Parathyroid adenoma (tissue), 2 donors: ENCODE measurements around the gene COMMD3.

Experiments
- H2AFZ ChIP-seq: fragments of 300-600 bp; sonication (generic); one replicate; pipeline ENCODE4 v1.7.0; 2017; ENCODE audit warnings: antibody characterized with exemption, mild to moderate bottlenecking
- H3K27ac ChIP-seq: fragments of 300-600 bp; sonication (generic); one replicate; pipeline ENCODE4 v1.7.0; 2017
- H3K27me3 ChIP-seq: fragments of 300-600 bp; sonication (generic); one replicate; pipeline ENCODE4 v1.7.0; 2017; ENCODE audit warnings: low read length; ENCODE audit not compliant: control insufficient read depth, insufficient read depth
- H3K36me3 ChIP-seq: fragments of 300-600 bp; sonication (generic); one replicate; pipeline ENCODE4 v1.7.0; 2017; ENCODE audit warnings: low read length; ENCODE audit not compliant: control insufficient read depth, insufficient read depth
- H3K4me1 ChIP-seq: fragments of 300-600 bp; sonication (generic); one replicate; pipeline ENCODE4 v1.7.0; 2017; ENCODE audit warnings: control low read depth
- H3K4me2 ChIP-seq: fragments of 300-600 bp; sonication (generic); one replicate; pipeline ENCODE4 v1.7.0; 2017; ENCODE audit warnings: low read length
- H3K4me3 ChIP-seq: fragments of 300-600 bp; sonication (generic); one replicate; pipeline ENCODE4 v1.7.0; 2017; ENCODE audit warnings: low read depth, low read length
- H3K79me2 ChIP-seq: fragments of 300-600 bp; sonication (generic); one replicate; pipeline ENCODE4 v1.7.0; 2017; ENCODE audit warnings: control low read depth
- H3K9ac ChIP-seq: fragments of 300-600 bp; sonication (generic); one replicate; pipeline ENCODE4 v1.7.0; 2017; ENCODE audit warnings: mild to moderate bottlenecking
- H3K9me3 ChIP-seq: fragments of 300-600 bp; sonication (generic); one replicate; pipeline ENCODE4 v1.7.0; 2017; ENCODE audit warnings: low read length; ENCODE audit not compliant: control insufficient read depth
- CTCF ChIP-seq: fragments of 300-600 bp; sonication (generic); IDR thresholded peaks from one replicate; pipeline ENCODE4 v1.7.0; 2017; ENCODE audit warnings: antibody characterized with exemption, mild to moderate bottlenecking
- donor health status: primary hyperparathyroidism.

COMMD3 gene

GRCh38 chr10:22366435-22366703 lies 50.2 kb downstream of the COMMD3 start:
- no peak overlapping the region for H3K27ac ChIP-seq
- no peak overlapping the region for H3K4me2 ChIP-seq
- H3K27me3 ChIP-seq, result no peaks in the 10 kb centered on the region
- H3K9ac ChIP-seq, result no peak overlapping the region
- H3K4me1 ChIP-seq, result no peaks in the 10 kb centered on the region
- H3K9me3 ChIP-seq, result no peaks in the 10 kb centered on the region
- H3K36me3 ChIP-seq, result no peaks in the 10 kb centered on the region
- H3K79me2 ChIP-seq, result no peaks in the 10 kb centered on the region
- TF ChIP-seq CTCF, result no peak
- H3K4me3 ChIP-seq, result no peak overlapping the region
- H2AFZ ChIP-seq, result no peak overlapping the region

DNA sequence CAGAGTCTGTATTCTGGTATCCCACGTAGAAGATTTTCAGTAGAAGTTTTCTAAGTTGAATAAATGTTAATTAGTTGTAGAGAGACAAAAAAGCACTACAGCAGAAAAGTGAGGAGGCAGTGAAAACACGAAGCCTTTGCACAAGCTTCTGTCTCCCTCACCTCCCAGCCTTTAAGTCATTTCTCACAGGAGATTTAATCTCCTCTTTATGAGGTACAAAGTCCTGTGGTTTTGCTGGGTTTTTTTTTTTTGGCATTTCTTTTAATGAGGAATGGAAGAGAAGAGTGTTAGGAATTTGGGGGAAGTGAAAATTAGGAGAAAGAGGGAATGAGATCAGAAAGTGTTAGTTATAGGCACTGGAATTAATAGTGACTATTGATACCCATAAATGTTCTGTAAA lies 50.6 kb downstream of the COMMD3 start:
- no peak for TF ChIP-seq CTCF
- no peak overlapping the region for H2AFZ ChIP-seq
- H3K27me3 ChIP-seq, result no peaks in the 10 kb centered on the region
- no peak overlapping the region for H3K4me2 ChIP-seq
- no peak overlapping the region for H3K27ac ChIP-seq
- no peaks in the 10 kb centered on the region for H3K36me3 ChIP-seq
- H3K9me3 ChIP-seq, result no peaks in the 10 kb centered on the region
- no peak overlapping the region for H3K9ac ChIP-seq
- H3K4me3 ChIP-seq, result no peak overlapping the region
- H3K4me1 ChIP-seq, result no peaks in the 10 kb centered on the region
- no peaks in the 10 kb centered on the region for H3K79me2 ChIP-seq

- H3K4me2 ChIP-seq, result no peak overlapping the region
- H3K36me3 ChIP-seq, result no peaks in the 10 kb centered on the region
- no peaks in the 10 kb centered on the region for H3K79me2 ChIP-seq
- no peaks in the 10 kb centered on the region for H3K27me3 ChIP-seq
- H2AFZ ChIP-seq, result no peak overlapping the region
- no peak overlapping the region for H3K4me3 ChIP-seq
- no peak overlapping the region for H3K9ac ChIP-seq
- H3K9me3 ChIP-seq, result no peaks in the 10 kb centered on the region
- H3K27ac ChIP-seq, result no peak overlapping the region
- H3K4me1 ChIP-seq, result no peaks in the 10 kb centered on the region
- no peak for TF ChIP-seq CTCF
Observed at GRCh38 chr10:22367471-22367870, 51.3 kb downstream of the COMMD3 start.

DNA sequence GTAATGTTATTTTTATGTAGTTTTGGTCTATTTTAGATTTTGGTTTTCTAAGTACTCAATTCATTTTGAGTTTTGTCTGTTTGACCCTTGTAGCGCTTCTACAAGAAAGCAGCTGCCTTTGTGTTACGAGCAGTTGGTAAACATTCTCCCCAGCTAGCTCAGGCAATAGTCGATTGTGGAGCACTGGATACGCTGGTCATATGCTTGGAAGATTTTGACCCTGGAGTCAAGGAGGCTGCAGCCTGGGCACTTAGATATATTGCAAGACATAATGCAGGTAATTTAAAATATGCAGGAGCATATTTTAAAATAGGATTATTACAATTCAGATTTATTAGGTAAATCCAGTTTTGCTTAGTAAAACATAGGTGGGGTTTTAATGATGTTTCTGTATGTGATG lies 52.2 kb downstream of the COMMD3 start:
- H3K27me3 ChIP-seq, result no peaks in the 10 kb centered on the region
- no peaks in the 10 kb centered on the region for H3K4me1 ChIP-seq
- H3K4me2 ChIP-seq, result no peak overlapping the region
- no peaks in the 10 kb centered on the region for H3K9me3 ChIP-seq
- no peaks in the 10 kb centered on the region for H3K36me3 ChIP-seq
- no peak overlapping the region for H3K9ac ChIP-seq
- H3K27ac ChIP-seq, result no peak overlapping the region
- no peaks in the 10 kb centered on the region for H3K79me2 ChIP-seq
- TF ChIP-seq CTCF, result no peak
- no peak overlapping the region for H3K4me3 ChIP-seq
- H2AFZ ChIP-seq, result no peak overlapping the region

GRCh38 chr10:22368981-22369380 lies 52.8 kb downstream of the COMMD3 start:
- H3K4me3 ChIP-seq, result no peak overlapping the region
- no peak for TF ChIP-seq CTCF
- no peaks in the 10 kb centered on the region for H3K79me2 ChIP-seq
- H3K9ac ChIP-seq, result no peak overlapping the region
- no peaks in the 10 kb centered on the region for H3K4me1 ChIP-seq
- H3K36me3 ChIP-seq, result no peaks in the 10 kb centered on the region
- H3K27me3 ChIP-seq, result no peaks in the 10 kb centered on the region
- H3K4me2 ChIP-seq, result no peak overlapping the region
- no peak overlapping the region for H3K27ac ChIP-seq
- H3K9me3 ChIP-seq, result no peaks in the 10 kb centered on the region
- H2AFZ ChIP-seq, result no peak overlapping the region
